Measurements from ENCODE around the gene MAP1B.

Gene MAP1B

GRCh38 chr5:72108202-72109061 is 1.2 kb downstream of the MAP1B start:
- H3K27me3 ChIP-seq (ENCODE audit: insufficient read depth, low read length), result no peaks in the 10 kb centered on the region
- H4K20me1 ChIP-seq (ENCODE audit: insufficient read depth, low read length), result no peaks in the 10 kb centered on the region
- H3K4me1 ChIP-seq (ENCODE audit: insufficient read depth, low read length, severe bottlenecking), result no peaks in the 10 kb centered on the region
- no peak overlapping the region for H3K9ac ChIP-seq (ENCODE audit: low read length)
- TF ChIP-seq CTCF (IDR thresholded peaks at IDR 0.05; ENCODE audit: low read length), result no peak
- TF ChIP-seq EZH2 (IDR thresholded peaks at IDR 0.05; ENCODE audit: borderline replicate concordance, low read length), result no peak
- no peaks in the 10 kb centered on the region for H3K36me3 ChIP-seq (ENCODE audit: insufficient read depth, low read length)
- no peaks in the 10 kb centered on the region for H3K9me3 ChIP-seq (ENCODE audit: low read length)
- no peaks in the 10 kb centered on the region for H3K9me2 ChIP-seq (ENCODE audit: low read depth, low read length)
- H3K79me2 ChIP-seq (ENCODE audit: insufficient read depth, low read length), result no peaks in the 10 kb centered on the region
- no peak overlapping the region for H3K4me2 ChIP-seq (ENCODE audit: low read length)
- H3K27ac ChIP-seq (ENCODE audit: low read depth, low read length, poor library complexity, severe bottlenecking), result no peak overlapping the region
- H3F3A ChIP-seq (ENCODE audit: insufficient read depth, low read length), result no peaks in the 10 kb centered on the region
- H2AFZ ChIP-seq (ENCODE audit: low read length), result no peak overlapping the region
- H3K4me3 ChIP-seq (ENCODE audit: low read depth, low read length, poor library complexity, severe bottlenecking), result no peak overlapping the region

DNA sequence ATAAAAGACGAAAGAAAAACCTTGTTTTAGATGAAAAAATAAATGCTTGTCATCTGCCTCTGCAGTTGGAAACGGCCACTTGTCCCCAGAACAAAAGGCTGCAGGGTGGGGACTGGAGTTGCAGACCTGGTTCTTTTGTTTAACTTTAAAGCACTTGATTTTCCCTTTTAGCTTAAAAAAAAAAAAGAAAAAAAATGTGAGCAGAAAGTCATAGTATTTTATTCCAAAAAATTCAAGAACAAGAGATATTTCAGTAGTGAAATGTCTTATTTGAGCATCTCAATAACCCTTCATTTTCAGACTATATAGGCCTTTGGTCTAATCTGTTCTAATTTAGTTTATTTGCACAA is 1.8 kb downstream of the MAP1B start:
- no peaks in the 10 kb centered on the region for H3K27me3 ChIP-seq (ENCODE audit: insufficient read depth, low read length)
- H3K36me3 ChIP-seq (ENCODE audit: insufficient read depth, low read length), result no peaks in the 10 kb centered on the region
- H3K4me1 ChIP-seq (ENCODE audit: insufficient read depth, low read length, severe bottlenecking), result no peaks in the 10 kb centered on the region
- no peak overlapping the region for H3K9ac ChIP-seq (ENCODE audit: low read length)
- H4K20me1 ChIP-seq (ENCODE audit: insufficient read depth, low read length), result no peaks in the 10 kb centered on the region
- H3K9me3 ChIP-seq (ENCODE audit: low read length), result no peaks in the 10 kb centered on the region
- no peak overlapping the region for H3K4me2 ChIP-seq (ENCODE audit: low read length)
- no peak overlapping the region for H2AFZ ChIP-seq (ENCODE audit: low read length)
- no peak overlapping the region for H3K27ac ChIP-seq (ENCODE audit: low read depth, low read length, poor library complexity, severe bottlenecking)
- no peaks in the 10 kb centered on the region for H3F3A ChIP-seq (ENCODE audit: insufficient read depth, low read length)
- TF ChIP-seq EZH2 (IDR thresholded peaks at IDR 0.05; ENCODE audit: borderline replicate concordance, low read length) (no peak), CTCF (IDR thresholded peaks at IDR 0.05; ENCODE audit: low read length) (no peak)
- H3K9me2 ChIP-seq (ENCODE audit: low read depth, low read length), result no peaks in the 10 kb centered on the region
- no peaks in the 10 kb centered on the region for H3K79me2 ChIP-seq (ENCODE audit: insufficient read depth, low read length)
- no peak overlapping the region for H3K4me3 ChIP-seq (ENCODE audit: low read depth, low read length, poor library complexity, severe bottlenecking)

GRCh38 chr5:72109625-72110024 is 2.4 kb downstream of the MAP1B start:
- Histone ChIP-seq H3K9ac (ENCODE audit: low read length) (no peak overlapping the region), H3K79me2 (ENCODE audit: insufficient read depth, low read length) (no peaks in the 10 kb centered on the region)
- TF ChIP-seq CTCF (IDR thresholded peaks at IDR 0.05; ENCODE audit: low read length) (no peak), EZH2 (IDR thresholded peaks at IDR 0.05; ENCODE audit: borderline replicate concordance, low read length) (no peak)

More at GRCh38 chr5:72109625-72110024, 2.4 kb downstream of the MAP1B start:
- Histone ChIP-seq H3K4me1 (ENCODE audit: insufficient read depth, low read length, severe bottlenecking) (no peaks in the 10 kb centered on the region), H3K36me3 (ENCODE audit: insufficient read depth, low read length) (no peaks in the 10 kb centered on the region), H2AFZ (ENCODE audit: low read length) (no peak overlapping the region), H3K27me3 (ENCODE audit: insufficient read depth, low read length) (no peaks in the 10 kb centered on the region), H3K4me3 (ENCODE audit: low read depth, low read length, poor library complexity, severe bottlenecking) (no peak overlapping the region), H3F3A (ENCODE audit: insufficient read depth, low read length) (no peaks in the 10 kb centered on the region), H3K27ac (ENCODE audit: low read depth, low read length, poor library complexity, severe bottlenecking) (no peak overlapping the region), H3K9me3 (ENCODE audit: low read length) (no peaks in the 10 kb centered on the region), H4K20me1 (ENCODE audit: insufficient read depth, low read length) (no peaks in the 10 kb centered on the region), H3K9me2 (ENCODE audit: low read depth, low read length) (no peaks in the 10 kb centered on the region), H3K4me2 (ENCODE audit: low read length) (no peak overlapping the region)

All from OCI-LY1 (cell line).